HPDE6-E6E7 (cell line): ENCODE results near the gene NOX5.

Experiments
- DNase-seq: peaks from one replicate; pipeline ENCODE4 v3.0.0; 2011; ENCODE audit warnings: missing footprints; ENCODE audit errors: extremely low spot score

NOX5 gene

GRCh38 chr15:69018951-69019350 is 4.5 kb downstream of the NOX5 start:
- DNase-seq: no peak

- DNase-seq: no peak
Observed at GRCh38 chr15:69021895-69022294, 7.4 kb downstream of the NOX5 start.

GRCh38 chr15:69025320-69025719 is 10.8 kb downstream of the NOX5 start:
- no peak for DNase-seq

DNA sequence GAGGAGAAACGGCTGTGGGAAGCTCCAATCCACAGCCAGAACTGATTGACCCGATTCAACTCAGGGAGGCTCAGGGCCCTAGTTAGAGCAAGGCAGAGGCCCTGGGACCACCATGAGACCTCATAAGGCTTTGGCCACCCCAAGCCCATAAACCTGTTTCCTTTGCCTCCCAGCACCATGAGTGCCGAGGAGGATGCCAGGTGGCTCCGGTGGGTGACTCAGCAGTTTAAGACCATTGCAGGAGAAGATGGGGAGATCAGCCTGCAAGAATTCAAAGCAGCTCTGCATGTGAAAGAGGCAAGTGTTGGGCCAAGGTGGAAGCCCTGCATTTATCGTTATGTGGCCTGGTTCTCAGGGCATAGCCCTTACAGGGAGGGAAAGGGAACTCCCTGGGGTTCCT is 11.9 kb downstream of the NOX5 start:
- no peak for DNase-seq

- DNase-seq: no peak
Observed at GRCh38 chr15:69027976-69028518, 13.6 kb downstream of the NOX5 start.

DNA sequence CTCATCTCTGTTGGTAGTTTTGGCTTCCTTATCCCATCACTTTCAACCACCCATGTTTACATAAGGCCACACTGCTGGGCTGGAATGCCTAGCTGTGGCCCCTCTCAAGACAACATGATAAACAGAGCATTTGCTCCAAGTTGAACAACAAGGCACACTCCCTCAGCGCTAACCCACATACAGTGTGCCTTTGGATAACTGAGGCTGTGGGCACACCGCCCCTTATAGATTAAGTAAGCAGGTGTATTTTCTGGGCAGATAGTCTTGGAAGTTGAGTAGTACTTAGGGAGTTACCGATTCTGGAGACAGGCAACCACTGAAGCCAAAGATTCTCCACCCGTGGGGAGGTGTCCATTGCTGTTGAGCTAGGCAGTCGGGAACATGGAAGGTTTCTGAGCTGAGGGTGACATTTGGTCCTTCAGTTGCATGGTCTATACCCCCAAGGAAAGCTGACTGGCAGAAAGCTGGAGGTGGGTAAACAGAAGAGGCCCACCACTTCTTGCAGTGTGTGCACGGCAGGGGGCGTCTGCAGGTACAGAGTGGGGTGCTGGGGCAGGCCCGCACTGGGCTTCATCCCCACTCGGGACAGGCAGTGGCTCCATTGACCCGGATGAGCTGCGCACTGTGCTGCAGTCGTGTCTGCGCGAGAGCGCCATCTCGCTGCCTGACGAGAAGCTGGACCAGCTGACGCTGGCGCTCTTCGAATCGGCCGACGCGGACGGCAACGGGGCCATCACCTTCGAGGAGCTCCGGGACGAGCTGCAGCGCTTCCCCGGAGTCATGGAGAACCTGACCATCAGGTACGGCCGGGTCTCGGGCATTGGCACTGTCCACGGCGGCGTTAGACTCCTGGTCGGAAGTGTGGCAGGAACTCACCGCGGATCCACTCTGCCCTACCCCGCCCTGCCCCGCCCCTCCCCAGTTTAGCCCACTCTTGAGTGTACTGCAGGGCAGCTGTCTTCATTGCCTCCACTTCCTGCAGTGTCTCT is 16.8 kb downstream of the NOX5 start:
- DNase-seq: no peak

GRCh38 chr15:69032031-69032430 is 17.5 kb downstream of the NOX5 start:
- DNase-seq: no peak

- no peak for DNase-seq
Observed at GRCh38 chr15:69032703-69033373, 18.3 kb downstream of the NOX5 start.

DNA sequence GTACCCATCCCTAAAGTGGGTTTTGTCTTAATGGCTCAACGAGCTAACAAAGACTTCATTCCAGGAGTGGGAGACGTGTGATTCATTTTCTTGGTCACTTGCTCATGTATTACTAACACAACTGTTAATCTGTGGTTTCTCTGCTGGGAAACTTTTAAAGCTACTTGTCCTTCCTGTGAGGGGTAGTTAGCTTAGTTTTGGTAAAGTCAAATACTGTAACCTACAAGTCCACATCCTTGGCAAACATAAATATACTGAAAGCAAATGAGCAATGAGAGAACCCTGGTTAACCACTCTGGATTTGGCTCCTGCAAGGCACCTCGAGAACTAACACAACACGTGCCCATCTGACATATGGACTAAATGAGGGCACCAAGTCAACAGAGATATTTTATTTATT is 19.9 kb downstream of the NOX5 start:
- DNase-seq: peak; percentile 71

GRCh38 chr15:69035205-69035917 is 20.9 kb downstream of the NOX5 start:
- peak; percentile 41 for DNase-seq

GRCh38 chr15:69035918-69036258 is 21.4 kb downstream of the NOX5 start:
- no peak for DNase-seq

- no peak for DNase-seq
Observed at GRCh38 chr15:69036826-69037225, 22.3 kb downstream of the NOX5 start.

GRCh38 chr15:69037482-69037881 is 23.0 kb downstream of the NOX5 start:
- no peak for DNase-seq

DNA sequence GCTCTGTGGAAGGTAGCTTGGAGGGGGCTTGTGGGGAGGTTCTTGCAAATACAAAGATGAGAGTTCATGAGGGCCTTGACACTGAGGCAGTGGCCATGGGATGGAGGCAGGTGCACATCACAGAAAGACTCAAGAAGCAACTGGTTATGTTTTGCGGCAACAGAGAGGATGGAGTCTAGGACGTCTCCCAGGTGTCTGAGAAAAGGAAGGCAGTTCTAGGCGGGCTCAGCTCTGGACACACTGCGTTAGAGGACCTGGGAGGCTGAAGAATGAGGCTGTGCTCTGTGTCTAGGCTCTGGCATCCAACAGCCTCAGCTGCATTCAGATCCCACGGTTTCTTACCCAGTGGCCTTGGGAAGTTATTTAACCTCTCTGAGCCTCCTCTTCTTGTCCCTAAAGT is 23.5 kb downstream of the NOX5 start:
- no peak for DNase-seq

- no peak for DNase-seq
Observed at GRCh38 chr15:69038508-69038907, 24.0 kb downstream of the NOX5 start.

GRCh38 chr15:69039516-69040225 is 25.2 kb downstream of the NOX5 start:
- no peak for DNase-seq

DNA sequence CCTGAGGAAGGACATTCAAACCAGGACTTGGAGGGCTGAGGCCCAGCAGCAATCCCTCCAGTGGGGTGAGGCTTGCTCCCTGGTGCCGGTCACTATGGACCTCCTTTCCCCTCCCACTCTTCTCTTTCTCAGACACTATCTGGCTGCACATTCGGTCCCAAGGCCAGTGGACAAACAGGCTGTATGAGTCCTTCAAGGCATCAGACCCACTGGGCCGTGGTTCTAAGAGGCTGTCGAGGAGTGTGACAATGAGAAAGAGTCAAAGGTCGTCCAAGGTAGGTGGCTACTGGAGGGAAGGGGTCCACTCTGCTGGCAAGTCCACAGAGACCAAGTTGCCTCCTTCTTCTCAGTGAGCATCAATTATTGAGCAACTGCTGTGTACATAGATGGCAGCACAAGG is 28.0 kb downstream of the NOX5 start:
- no peak for DNase-seq

DNA sequence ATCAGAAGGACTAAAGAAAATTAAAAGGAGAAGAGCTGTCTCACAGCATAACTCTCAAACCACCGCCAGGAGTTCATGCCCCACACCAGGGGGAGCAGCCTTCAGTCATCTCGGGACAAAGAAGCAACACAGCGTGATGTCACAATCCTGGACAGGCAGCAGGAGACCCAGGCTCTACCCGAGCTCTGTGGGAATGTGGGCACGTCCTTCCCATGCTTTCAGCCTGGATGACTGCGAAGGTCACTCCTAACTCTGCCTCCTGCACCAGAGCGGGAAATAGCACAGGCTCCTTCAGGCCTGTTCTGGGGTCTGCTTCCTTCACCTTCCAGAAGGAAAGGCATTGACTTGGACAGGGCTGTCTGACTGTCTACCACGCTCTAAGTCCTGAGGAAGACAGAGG is 31.3 kb downstream of the NOX5 start:
- DNase-seq: no peak

DNA sequence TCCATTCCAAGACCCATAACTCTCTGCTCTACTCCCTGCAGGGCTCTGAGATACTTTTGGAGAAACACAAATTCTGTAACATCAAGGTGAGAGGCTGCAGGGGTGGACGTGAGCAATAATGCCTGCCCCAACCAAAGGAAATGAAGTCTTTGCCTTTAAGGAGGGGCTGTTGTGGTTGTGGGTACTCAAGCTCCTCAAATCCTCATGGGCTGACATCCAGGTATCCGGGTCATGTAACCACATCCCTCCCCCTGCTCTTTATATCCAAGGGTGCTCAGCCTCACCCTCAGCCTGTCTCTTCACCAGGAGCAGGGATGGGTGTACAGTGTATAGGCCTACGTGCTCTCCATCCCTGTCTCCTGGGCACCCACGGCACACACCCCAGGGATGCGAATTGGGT is 32.3 kb downstream of the NOX5 start:
- no peak for DNase-seq

DNA sequence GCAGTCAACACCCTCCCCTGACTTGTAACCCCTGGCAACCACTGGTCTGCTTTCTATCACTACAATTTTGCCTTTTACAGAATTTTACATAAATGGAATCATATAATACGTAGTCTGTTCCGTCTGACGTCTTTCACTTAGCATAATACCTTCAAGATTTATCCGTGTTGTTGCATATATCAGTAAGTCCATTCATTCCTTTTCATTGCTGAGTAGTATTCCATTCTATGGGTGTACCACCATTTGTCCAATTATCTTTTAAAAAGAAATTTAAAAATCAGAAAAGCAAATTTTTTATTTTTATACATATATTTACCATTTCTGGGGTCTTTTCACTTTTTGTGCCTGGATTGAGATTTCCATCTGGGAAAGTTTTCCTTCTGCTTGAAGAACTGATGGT is 35.5 kb downstream of the NOX5 start:
- DNase-seq: no peak

DNA sequence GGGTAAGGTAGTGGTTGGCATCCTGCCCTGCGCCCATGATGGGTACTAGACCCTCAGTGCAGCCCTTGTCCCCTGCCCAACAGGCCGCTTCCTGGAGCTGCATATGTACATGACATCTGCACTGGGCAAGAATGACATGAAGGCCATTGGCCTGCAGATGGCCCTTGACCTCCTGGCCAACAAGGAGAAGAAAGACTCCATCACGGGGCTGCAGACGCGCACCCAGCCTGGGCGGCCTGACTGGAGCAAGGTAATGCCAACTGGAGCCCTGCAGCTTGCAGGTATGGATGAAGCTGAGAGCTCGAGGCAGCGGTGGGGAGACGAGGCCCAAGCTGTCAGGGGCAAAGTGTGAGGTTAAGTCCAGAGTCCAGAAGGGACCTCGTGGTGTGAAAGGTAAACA is 40.8 kb downstream of the NOX5 start:
- no peak for DNase-seq

DNA sequence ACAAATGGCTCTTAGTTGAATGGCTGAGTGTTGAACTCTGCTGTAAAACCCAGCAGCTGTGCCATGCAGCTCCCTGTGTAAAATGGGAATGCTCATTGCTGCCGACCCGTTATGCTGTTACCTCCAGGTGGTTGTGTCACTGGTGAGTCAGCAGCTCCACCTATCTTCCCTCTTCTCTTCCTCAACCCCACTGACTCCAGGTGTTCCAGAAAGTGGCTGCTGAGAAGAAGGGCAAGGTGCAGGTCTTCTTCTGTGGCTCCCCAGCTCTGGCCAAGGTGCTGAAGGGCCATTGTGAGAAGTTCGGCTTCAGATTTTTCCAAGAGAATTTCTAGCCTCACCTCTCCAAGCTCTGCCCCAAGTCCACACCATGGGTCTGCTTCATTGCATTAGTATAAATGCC is 41.9 kb downstream of the NOX5 start:
- DNase-seq: peak; percentile 54
